CD4-positive, alpha-beta memory T cell (primary cell): ENCODE data around the gene SH3PXD2B. TPM values are rescaled to one million over a fixed set of nuclear protein-coding genes. Genes with fewer than 3 reads are reported as not detected.
"Not testable (repeated sequence)": the region's sequence is repeated elsewhere in the genome, so short reads cannot be mapped to it uniquely, and the experiment has no call there.

ENCODE experiments used
- CTCF ChIA-PET: fragments of 350-600 bp; sonication (Branson Sonifier 250); formaldehyde crosslinking; loops from one replicate; lab custom pipeline; 2021; ENCODE audit warnings: inconsistent platforms; ENCODE audit not compliant: partially characterized antibody; lab: Charles Lee
- POLR2A ChIA-PET: fragments of 350-600 bp; sonication (Branson Sonifier 250); formaldehyde crosslinking; loops from one replicate; lab custom pipeline; 2021; ENCODE audit not compliant: partially characterized antibody; lab: Charles Lee
- DNase-seq, 5 donors: peaks; one replicate each; pipeline versions ENCODE4 v3.0.0 to v3.0.0-alpha.2; 2020 to 2022; ENCODE audit warnings: mixed read lengths in 1 of 5
- H3K27ac ChIP-seq: one replicate; pipeline ENCODE4 v1.7.0; 2013; ENCODE audit warnings: low read depth, low read length
- H3K27me3 ChIP-seq: 2 replicates; pipeline ENCODE4 v1.7.0; 2013; ENCODE audit warnings: mild to moderate bottlenecking, low read length, moderate library complexity; ENCODE audit not compliant: insufficient read depth
- H3K36me3 ChIP-seq: 2 replicates; pipeline ENCODE4 v1.7.0; 2013; ENCODE audit warnings: mild to moderate bottlenecking, low read length, moderate library complexity; ENCODE audit not compliant: insufficient read depth
- H3K4me1 ChIP-seq: 2 replicates; pipeline ENCODE4 v1.7.0; 2013; ENCODE audit warnings: mild to moderate bottlenecking, low read length, moderate library complexity; ENCODE audit not compliant: insufficient read depth
- H3K4me3 ChIP-seq, 2 donors: one replicate each; pipeline ENCODE4 v1.7.0; 2013; ENCODE audit warnings: low read length in 2 of 2, mild to moderate bottlenecking in 1 of 2
- H3K9me3 ChIP-seq, 2 donors: one replicate each; pipeline ENCODE4 v1.7.0; 2013; ENCODE audit warnings: low read length in 2 of 2, control low read depth in 1 of 2; ENCODE audit not compliant: control insufficient read depth in 1 of 2
- H3K27ac Mint-ChIP-seq, 7 donors: one replicate each; pipeline ENCODE4 v1.8.0; 2020 to 2021; ENCODE audit warnings: mixed read lengths in 7 of 7, mild to moderate bottlenecking in 6 of 7, inconsistent platforms in 3 of 7, moderate library complexity in 3 of 7
- H3K27me3 Mint-ChIP-seq, 2 donors: one replicate each; pipeline ENCODE4 v1.8.0; 2020 to 2021; ENCODE audit warnings: mixed read lengths in 2 of 2
- H3K36me3 Mint-ChIP-seq, 2 donors: one replicate each; pipeline ENCODE4 v1.8.0; 2020 to 2021; ENCODE audit warnings: mixed read lengths in 2 of 2, inconsistent platforms in 1 of 2, mild to moderate bottlenecking in 1 of 2
- H3K4me1 Mint-ChIP-seq, 4 donors: one replicate each; pipeline ENCODE4 v1.8.0; 2020 to 2021; ENCODE audit warnings: mixed read lengths in 4 of 4, mild to moderate bottlenecking in 1 of 4
- H3K4me3 Mint-ChIP-seq, 8 donors: one replicate each; pipeline ENCODE4 v1.8.0; 2020 to 2021; ENCODE audit warnings: mixed read lengths in 8 of 8, mild to moderate bottlenecking in 7 of 8, moderate library complexity in 6 of 8, inconsistent platforms in 3 of 8
- H3K9me3 Mint-ChIP-seq, 8 donors: one replicate each; pipeline ENCODE4 v1.8.0; 2020 to 2021; ENCODE audit warnings: mixed read lengths in 8 of 8, mild to moderate bottlenecking in 5 of 8, inconsistent platforms in 3 of 8, moderate library complexity in 1 of 8
- intact Hi-C: fragments of 100-400 bp; cut with micrococcal nuclease; formaldehyde crosslinking; loops from one replicate; pipeline ENCODE4 v1.15.1; 2023
- polyA plus RNA-seq, 2 donors: library from polyadenylated mRNA; unstranded; fragments of 300-500 nt; fragmentation: Illumina TruSeq; gene quantifications; one replicate each; pipeline ENCODE4 v1.2.3, GENCODE V29; 2021
- total RNA-seq, 2 experiments: library from RNA; stranded (reverse); gene quantifications; one replicate each; pipeline ENCODE4 v1.2.3, GENCODE V29; 2021

The SH3PXD2B gene
- total and polyA plus RNA-seq, 4 experiments from 2014 or later, result 0.19 to 0.38 TPM; not detected in 2

GRCh38 chr5:172291837-172292236 lies 162.5 kb downstream of the SH3PXD2B start:
- H3K36me3 ChIP-seq, H3K36me3 Mint-ChIP-seq, H3K27me3 ChIP-seq, H3K4me3 Mint-ChIP-seq, H3K4me1 Mint-ChIP-seq, H3K4me3 ChIP-seq, H3K9me3 Mint-ChIP-seq, H3K27me3 Mint-ChIP-seq, H3K9me3 ChIP-seq, H3K27ac Mint-ChIP-seq, H3K4me1 ChIP-seq, POLR2A ChIA-PET, H3K27ac ChIP-seq, DNase-seq: not testable (repeated sequence)
- intact Hi-C loops, result loop anchor here (10.0 kb wide), 1 partner anchor 403 kb away; no protein-coding TSS in a partner anchor
- CTCF ChIA-PET, result interaction anchor here (0.7 to 5.3 kb wide), 10 partner anchors 9 to 1584 kb away, joined by 3 to 57 read pairs (median 6); partner anchors contain the start of genes FBXW11, STK10 and UBTD2

GRCh38 chr5:172288465-172288864 lies 165.9 kb downstream of the SH3PXD2B start:
- no peak overlapping the region for H3K4me3 ChIP-seq
- no peak for DNase-seq
- Mint-ChIP-seq H3K36me3 (no peaks in the 10 kb centered on the region), H3K9me3 (no peaks in the 10 kb centered on the region), H3K27me3 (peaks cover 0 to 2% of the 10 kb centered on the region in 2 donors), H3K27ac (no peak overlapping the region), H3K4me1 (peaks cover 2 to 16% (median 6%) of the 10 kb centered on the region in 4 donors), H3K4me3 (no peak overlapping the region)
- no peak overlapping the region for H3K27ac ChIP-seq
- H3K27me3 ChIP-seq, result no peaks in the 10 kb centered on the region
- intact Hi-C loops, result no loop called here
- H3K9me3 ChIP-seq, result no peaks in the 10 kb centered on the region
- H3K4me1 ChIP-seq, result peaks cover 7% of the 10 kb centered on the region
- POLR2A ChIA-PET, result no interaction called here
- CTCF ChIA-PET, result interaction anchor here (0.8 kb wide), 1 partner anchor 231 kb away, joined by 3 read pairs; no protein-coding TSS in a partner anchor
- no peaks in the 10 kb centered on the region for H3K36me3 ChIP-seq

- H3K27me3 ChIP-seq, H3K4me3 Mint-ChIP-seq, H3K36me3 Mint-ChIP-seq, H3K27ac ChIP-seq, H3K27ac Mint-ChIP-seq, H3K9me3 ChIP-seq, H3K27me3 Mint-ChIP-seq, intact Hi-C loops, DNase-seq, H3K36me3 ChIP-seq, H3K9me3 Mint-ChIP-seq, H3K4me3 ChIP-seq: not testable (repeated sequence)
- CTCF ChIA-PET, result interaction anchor here (0.7 kb wide), 1 partner anchor 73 kb away, joined by 3 read pairs; no protein-coding TSS in a partner anchor
- H3K4me1 Mint-ChIP-seq, result peaks cover 8 to 23% (median 14%) of the 10 kb centered on the region in 4 donors
- H3K4me1 ChIP-seq, result peaks cover 15% of the 10 kb centered on the region
- POLR2A ChIA-PET, result interaction anchor here (0.6 kb wide), 1 partner anchor 577 kb away, joined by 3 read pairs; no protein-coding TSS in a partner anchor
Measured at GRCh38 chr5:172287140-172287539, 167.2 kb downstream of the SH3PXD2B start.

DNA sequence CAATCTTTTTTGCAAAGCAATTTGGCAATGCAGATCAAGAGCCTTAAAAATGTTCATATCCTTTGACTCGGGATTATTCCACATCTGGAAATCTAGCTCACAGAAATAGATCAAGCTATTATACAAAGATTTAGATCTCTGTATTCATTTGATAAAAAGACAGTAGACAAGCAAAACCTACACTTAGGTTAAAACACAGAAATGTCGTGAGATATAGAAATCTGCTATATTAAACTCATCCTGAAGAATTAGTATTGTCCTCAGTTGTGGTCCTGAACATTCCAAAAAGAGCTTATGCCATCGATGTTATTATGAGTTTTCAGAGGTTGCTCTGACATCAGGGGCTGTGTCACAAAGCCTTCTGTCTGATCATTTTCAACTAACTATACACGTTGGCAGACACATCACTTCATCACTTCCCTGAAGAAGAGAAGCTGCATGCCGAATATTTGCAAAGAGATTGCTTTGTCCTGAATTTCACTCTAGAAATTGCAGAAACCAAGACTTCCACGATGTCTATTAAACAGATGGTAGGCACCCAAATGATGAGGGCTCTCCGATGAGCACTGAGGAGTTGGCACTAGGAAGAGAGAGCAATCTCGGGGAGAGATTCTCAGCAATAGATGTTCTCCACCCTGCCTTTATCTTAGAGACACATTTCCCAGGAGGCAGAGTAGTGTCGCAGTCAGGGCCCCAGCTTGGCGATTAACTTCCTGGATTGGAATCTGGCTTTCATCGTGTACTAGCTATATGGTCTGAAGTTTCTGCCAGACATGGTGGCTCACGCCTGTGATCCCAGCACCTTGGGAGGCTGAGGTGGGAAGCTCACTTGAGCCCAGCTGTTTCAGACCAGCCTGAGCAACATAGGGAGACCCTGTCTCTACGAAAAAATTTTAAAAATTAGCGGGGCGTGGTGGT lies 168.8 kb downstream of the SH3PXD2B start:
- Mint-ChIP-seq H3K36me3 (peaks cover 0 to 4% of the 10 kb centered on the region in 2 donors), H3K27ac (peak overlapping the region in 4 of 7 donors; percentile 28 to 92 (median 70)), H3K4me3 (peak overlapping the region; percentile 87 to 92 (median 90)), H3K9me3 (no peaks in the 10 kb centered on the region), H3K4me1 (peaks cover 14 to 34% (median 21%) of the 10 kb centered on the region in 4 donors), H3K27me3 (no peaks in the 10 kb centered on the region)
- ChIA-PET CTCF (interaction anchor here (1.0 to 1.5 kb wide), 6 partner anchors 8 to 373 kb away, joined by 3 to 7 read pairs (median 4); no protein-coding TSS in a partner anchor), POLR2A (interaction anchor here (0.7 to 1.5 kb wide), 3 partner anchors 13 to 111 kb away, joined by 3 read pairs; partner anchors contain the start of gene STK10)
- intact Hi-C loops, result no loop called here
- Histone ChIP-seq H3K27me3 (no peaks in the 10 kb centered on the region), H3K4me3 (no peak overlapping the region), H3K9me3 (no peaks in the 10 kb centered on the region), H3K4me1 (peaks cover 26% of the 10 kb centered on the region), H3K27ac (no peak overlapping the region), H3K36me3 (no peaks in the 10 kb centered on the region)
- DNase-seq, result no peak

- Mint-ChIP-seq H3K27ac (peak overlapping the region in 6 of 7 donors; percentile 28 to 92 (median 74)), H3K36me3 (peaks cover 0 to 4% of the 10 kb centered on the region in 2 donors), H3K4me1 (peaks cover 14 to 34% (median 21%) of the 10 kb centered on the region in 4 donors), H3K27me3 (no peaks in the 10 kb centered on the region), H3K9me3 (no peaks in the 10 kb centered on the region), H3K4me3 (peak overlapping the region; percentile 87 to 92 (median 90))
- no peak for DNase-seq
- H3K4me3 ChIP-seq, result peak overlapping the region; percentile 36 to 56
- POLR2A ChIA-PET, result interaction anchor here (0.8 to 1.5 kb wide), 2 partner anchors 12 to 110 kb away, joined by 3 read pairs; no protein-coding TSS in a partner anchor
- peaks cover 26% of the 10 kb centered on the region for H3K4me1 ChIP-seq
- H3K9me3 ChIP-seq, result no peaks in the 10 kb centered on the region
- CTCF ChIA-PET, result interaction anchor here (1.2 to 1.5 kb wide), 4 partner anchors 7 to 373 kb away, joined by 3 to 7 read pairs (median 4); no protein-coding TSS in a partner anchor
- H3K36me3 ChIP-seq, result no peaks in the 10 kb centered on the region
- intact Hi-C loops, result loop anchor here (1.0 to 5.0 kb wide), 7 partner anchors 9 to 1333 kb away; partner anchors contain the start of genes BOD1, FBXW11, NPM1 and STK10
- no peaks in the 10 kb centered on the region for H3K27me3 ChIP-seq
- H3K27ac ChIP-seq, result peak overlapping the region; percentile 13
Measured at GRCh38 chr5:172284611-172284980, 169.7 kb downstream of the SH3PXD2B start.

DNA sequence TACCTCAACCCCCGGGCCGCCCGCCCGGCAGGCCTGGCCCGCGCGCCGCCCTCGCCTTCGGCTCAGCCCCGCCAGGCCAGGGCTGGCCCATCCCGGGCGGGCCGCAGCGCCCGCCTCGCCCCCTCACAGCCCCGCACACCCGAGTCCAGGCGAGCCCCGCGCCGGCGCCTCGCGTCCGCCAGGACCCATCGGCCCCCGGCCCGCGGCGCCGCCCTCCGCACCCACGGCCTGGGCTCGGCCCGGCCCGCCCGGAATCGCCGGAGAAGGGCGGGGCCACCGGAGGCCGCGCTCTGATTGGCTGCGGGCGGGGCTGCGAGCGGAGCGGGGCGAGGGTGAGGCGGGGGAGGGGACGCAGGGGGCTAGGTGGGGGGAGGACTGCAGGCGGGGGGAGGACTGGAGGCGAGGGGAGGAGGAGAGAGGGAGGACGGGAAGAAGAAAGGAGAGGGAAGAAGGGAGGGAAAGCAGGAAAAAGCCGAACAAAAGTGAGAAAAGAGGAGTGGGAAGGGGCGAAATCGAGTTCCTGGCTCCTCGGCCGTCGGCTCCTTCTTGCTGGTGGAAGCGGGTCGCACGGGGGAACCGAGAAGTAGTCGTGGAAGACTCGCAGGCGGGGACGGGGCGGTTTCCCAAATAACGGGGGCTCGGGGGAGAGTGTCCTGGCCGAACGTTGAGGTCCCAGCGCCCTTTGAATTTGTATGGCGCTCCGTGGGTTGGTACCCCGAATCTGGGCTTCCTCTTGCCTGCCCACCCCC lies 170.3 kb downstream of the SH3PXD2B start:
- H3K9me3 ChIP-seq, result no peaks in the 10 kb centered on the region
- Mint-ChIP-seq H3K27ac (peak overlapping the region; percentile 28 to 92 (median 76)), H3K9me3 (no peaks in the 10 kb centered on the region), H3K4me1 (peaks cover 14 to 34% (median 21%) of the 10 kb centered on the region in 4 donors), H3K36me3 (peaks cover 0 to 4% of the 10 kb centered on the region in 2 donors), H3K4me3 (peak overlapping the region; percentile 87 to 92 (median 90)), H3K27me3 (no peaks in the 10 kb centered on the region)
- no peaks in the 10 kb centered on the region for H3K27me3 ChIP-seq
- DNase-seq, result peak; percentile 64 to 84 (median 75)
- peak overlapping the region; percentile 36 to 71 for H3K4me3 ChIP-seq
- ChIA-PET CTCF (interaction anchor here (1.7 to 2.9 kb wide), 4 partner anchors 10 to 277 kb away, joined by 9 to 34 read pairs (median 12); partner anchors contain the start of genes FBXW11 and STK10), POLR2A (interaction anchor here (0.8 to 1.9 kb wide), 5 partner anchors 12 to 277 kb away, joined by 3 to 11 read pairs (median 3); partner anchors contain the start of genes FBXW11 and STK10)
- no peaks in the 10 kb centered on the region for H3K36me3 ChIP-seq
- peak overlapping the region; percentile 13 for H3K27ac ChIP-seq
- peaks cover 26% of the 10 kb centered on the region for H3K4me1 ChIP-seq
- intact Hi-C loops, result loop anchor here (1.0 to 5.0 kb wide), 8 partner anchors 9 to 1333 kb away; partner anchors contain the start of genes BOD1, FBXW11, NPM1 and STK10
